Gastroesophageal sphincter (tissue), 4 donors: ENCODE results near the gene TRPM6. TPM values are rescaled to one million over a fixed set of nuclear protein-coding genes. Genes with fewer than 3 reads are reported as not detected.

Experiments
- ATAC-seq: fragments of 150-250 bp; one replicate; pipeline ENCODE4 v1.9.1; 2016; ENCODE audit warnings: mild to moderate bottlenecking, moderate library complexity
- H3K27ac ChIP-seq, 4 donors: fragments of 200-600 bp; sonication (generic) in 3 of 4; 1 replicate in 3 of 4; 2 replicates in 1 of 4; pipeline ENCODE4 v1.5.1; 2016 to 2019
- H3K27me3 ChIP-seq: fragments of 200-600 bp; sonication (generic); one replicate; pipeline ENCODE4 v1.5.1; 2019
- H3K36me3 ChIP-seq, 2 donors: fragments of 200-600 bp; sonication (generic); one replicate each; pipeline ENCODE4 v1.5.1; 2019; ENCODE audit warnings: control low read depth in 1 of 2
- H3K4me1 ChIP-seq, 3 donors: fragments of 200-600 bp; sonication (generic); 1 replicate in 2 of 3; 2 replicates in 1 of 3; pipeline ENCODE4 v1.5.1; 2016 to 2019; ENCODE audit warnings: control low read depth in 2 of 3
- H3K4me3 ChIP-seq, 2 donors: fragments of 200-600 bp; sonication (generic); one replicate each; pipeline ENCODE4 v1.5.1; 2019; ENCODE audit warnings: mild to moderate bottlenecking in 1 of 2, moderate library complexity in 1 of 2
- H3K9me3 ChIP-seq, 3 donors: fragments of 200-600 bp; sonication (generic); one replicate each; pipeline ENCODE4 v1.5.1; 2017 to 2019; ENCODE audit warnings: control low read depth in 2 of 3
- CTCF ChIP-seq, 4 experiments: fragments of 200-600 bp in 2 of 4; fragments of 450-650 bp in 2 of 4; sonication (generic) in 1 of 4; IDR thresholded peaks; one replicate each; pipeline ENCODE4 v1.5.1; 2017 to 2019; ENCODE audit warnings: antibody characterized with exemption in 4 of 4, mild to moderate bottlenecking in 2 of 4, moderate library complexity in 2 of 4
- EP300 ChIP-seq: sonication (generic); formaldehyde crosslinking; IDR thresholded peaks from one replicate; pipeline ENCODE4 v1.6.1; 2017; ENCODE audit warnings: antibody characterized with exemption, mild to moderate bottlenecking
- POLR2A ChIP-seq, 2 donors: fragments of 450-650 bp; IDR thresholded peaks; one replicate each; pipeline ENCODE4 v1.6.1; 2017; ENCODE audit warnings: antibody characterized with exemption in 2 of 2, mild to moderate bottlenecking in 2 of 2, moderate library complexity in 1 of 2
- POLR2AphosphoS5 ChIP-seq: sonication (generic); formaldehyde crosslinking; IDR thresholded peaks from one replicate; pipeline ENCODE4 v1.6.1; 2017; ENCODE audit warnings: antibody characterized with exemption
- WGBS, 2 donors: methylation state at CpG; one replicate each; pipeline ENCODE4 v1.1.5; 2018; ENCODE audit warnings: low coverage in 1 of 2; 5-methylcytosine and 5-hydroxymethylcytosine counted together
- total RNA-seq, 4 donors: library from RNA; depleted of rRNA; stranded (reverse); fragments of >200 nt; gene quantifications; one replicate each; pipeline ENCODE4 v1.1.0, GENCODE V29; 2016

Gene TRPM6
- total RNA-seq, 4 donors from 2014 or later, result 0.27 to 1.1 (median 0.79) TPM

GRCh38 chr9:74848153-74848525 is 39.6 kb downstream of the TRPM6 start:
- no peak for TF ChIP-seq CTCF (IDR thresholded peaks at IDR 0.05)
- TF ChIP-seq EP300, result no peak
- TF ChIP-seq POLR2A (IDR thresholded peaks at IDR 0.05), result no peak
- TF ChIP-seq POLR2AphosphoS5, result no peak
- H3K9me3 ChIP-seq, result no peaks in the 10 kb centered on the region
- H3K36me3 ChIP-seq, result no peaks in the 10 kb centered on the region
- no peaks in the 10 kb centered on the region for H3K27me3 ChIP-seq
- no peaks in the 10 kb centered on the region for H3K4me1 ChIP-seq
- no peak for ATAC-seq
- WGBS, 2 donors, result 39 to 58% methylated on average over 4 of the region's 4 CpGs
- H3K27ac ChIP-seq, result no peak overlapping the region
- no peak overlapping the region for H3K4me3 ChIP-seq

- Histone ChIP-seq H3K27me3 (no peaks in the 10 kb centered on the region), H3K27ac (no peak overlapping the region), H3K36me3 (no peaks in the 10 kb centered on the region), H3K9me3 (no peaks in the 10 kb centered on the region), H3K4me3 (no peak overlapping the region), H3K4me1 (no peaks in the 10 kb centered on the region)
- 76 to 89% methylated on average over 5 of the region's 5 CpGs for WGBS, 2 donors
- no peak for TF ChIP-seq POLR2AphosphoS5
- TF ChIP-seq POLR2A (IDR thresholded peaks at IDR 0.05), result no peak
- no peak for TF ChIP-seq CTCF (IDR thresholded peaks at IDR 0.05)
- no peak for TF ChIP-seq EP300
- no peak for ATAC-seq
Measured at GRCh38 chr9:74847478-74848152, 40.1 kb downstream of the TRPM6 start.

DNA sequence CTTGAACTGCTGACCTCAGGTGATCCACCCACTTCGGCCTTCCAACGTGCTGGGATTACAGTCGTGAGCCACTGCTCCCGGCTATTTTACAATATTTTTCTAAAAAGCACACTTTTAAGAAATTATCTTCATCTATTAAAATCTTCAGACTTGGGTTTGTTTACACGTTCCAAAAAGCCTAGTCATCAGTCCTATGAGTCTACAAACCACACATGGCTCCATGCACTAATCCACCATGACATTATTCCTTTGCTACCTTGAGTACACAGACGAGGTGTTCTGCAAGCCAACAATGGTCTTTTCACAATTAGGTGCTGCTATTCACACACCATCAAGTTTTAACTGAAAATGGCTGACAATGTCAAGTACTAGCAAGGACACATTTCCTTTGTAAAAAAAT is 41.0 kb downstream of the TRPM6 start:
- H3K4me3 ChIP-seq, result no peak overlapping the region
- no peak for ATAC-seq
- H3K9me3 ChIP-seq, result no peaks in the 10 kb centered on the region
- no peak overlapping the region for H3K27ac ChIP-seq
- no peaks in the 10 kb centered on the region for H3K36me3 ChIP-seq
- H3K4me1 ChIP-seq, result no peaks in the 10 kb centered on the region
- no peaks in the 10 kb centered on the region for H3K27me3 ChIP-seq
- no peak for TF ChIP-seq POLR2A (IDR thresholded peaks at IDR 0.05)
- TF ChIP-seq EP300, result no peak
- no peak for TF ChIP-seq POLR2AphosphoS5
- TF ChIP-seq CTCF (IDR thresholded peaks at IDR 0.05), result no peak
- WGBS, 2 donors, result 76 to 79% methylated on average over 6 of the region's 6 CpGs

GRCh38 chr9:74838351-74838750 is 49.4 kb downstream of the TRPM6 start:
- Histone ChIP-seq H3K4me1 (no peaks in the 10 kb centered on the region), H3K4me3 (no peak overlapping the region), H3K27ac (no peak overlapping the region), H3K36me3 (no peaks in the 10 kb centered on the region), H3K27me3 (no peaks in the 10 kb centered on the region), H3K9me3 (no peaks in the 10 kb centered on the region)
- ATAC-seq, result no peak
- no peak for TF ChIP-seq CTCF (IDR thresholded peaks at IDR 0.05)
- no peak for TF ChIP-seq POLR2A (IDR thresholded peaks at IDR 0.05)
- WGBS, 2 donors, result 87 to 92% methylated on average over 4 of the region's 4 CpGs

DNA sequence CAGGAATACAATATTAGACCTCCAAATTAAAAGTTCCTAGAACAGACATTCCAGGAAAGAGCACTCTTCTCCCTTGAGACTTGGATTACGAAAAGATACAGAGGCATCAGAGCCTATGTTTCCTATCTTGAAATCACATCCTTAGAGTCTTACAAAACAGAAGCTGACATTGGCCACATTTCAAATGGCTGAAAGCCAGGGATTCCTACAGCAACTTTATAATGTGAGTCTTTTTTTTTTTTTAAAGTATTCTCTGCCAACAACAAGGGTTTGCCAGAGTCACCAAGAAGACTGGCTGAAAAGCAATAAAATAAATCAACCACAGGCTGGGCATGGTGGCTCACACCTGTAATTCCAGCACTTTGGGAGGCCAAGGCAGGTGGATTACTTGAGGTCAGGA is 63.1 kb downstream of the TRPM6 start:
- H3K27me3 ChIP-seq, result no peaks in the 10 kb centered on the region

More for the DNA sequence above, 63.1 kb downstream of the TRPM6 start:
- Histone ChIP-seq H3K27ac (no peak overlapping the region), H3K4me1 (no peaks in the 10 kb centered on the region), H3K36me3 (no peaks in the 10 kb centered on the region), H3K4me3 (no peak overlapping the region), H3K9me3 (no peaks in the 10 kb centered on the region)
- TF ChIP-seq POLR2AphosphoS5 (no peak), EP300 (no peak), CTCF (IDR thresholded peaks at IDR 0.05) (no peak), POLR2A (IDR thresholded peaks at IDR 0.05) (no peak)
- WGBS, 2 donors, result 8 to 50% methylated on average over 1 of the region's 1 CpG
- ATAC-seq, result peak; percentile 50
